Measurements from ENCODE around the gene SFMBT1.

- TF ChIP-seq POLR2A (IDR thresholded peaks at IDR 0.05) (no peak), CTCF (IDR thresholded peaks at IDR 0.05) (no peak)
Measured at GRCh38 chr3:53043738-53044137, 2.1 kb downstream of the SFMBT1 start.
